ENCODE results near the gene RELL2. TPM values are rescaled to one million over a fixed set of nuclear protein-coding genes. Genes with fewer than 3 reads are reported as not detected.

RELL2 gene
- total RNA-seq, 1 donor from 2014 or later = 5.5 TPM

DNA sequence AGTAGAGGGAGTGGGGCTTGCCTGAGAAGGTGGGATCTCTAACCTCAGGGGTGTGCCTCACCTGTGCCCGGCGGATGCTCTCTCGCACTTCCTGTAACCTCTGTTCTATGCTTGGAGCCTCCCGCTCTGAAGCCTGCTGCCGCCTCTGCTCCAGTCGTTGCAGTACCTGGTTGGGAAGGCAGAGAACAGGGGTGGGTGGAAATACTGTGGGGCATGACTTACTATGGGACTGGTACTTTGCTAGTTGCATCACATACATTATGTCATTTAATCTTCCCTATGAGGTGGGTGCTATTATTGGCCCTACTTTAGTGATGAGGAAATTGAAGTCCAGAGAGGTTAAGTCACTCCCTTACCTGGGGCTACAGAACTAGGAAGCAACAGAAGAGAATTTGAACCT, 9.2 kb downstream of the RELL2 start:
- TF ChIP-seq, protein P1, sequence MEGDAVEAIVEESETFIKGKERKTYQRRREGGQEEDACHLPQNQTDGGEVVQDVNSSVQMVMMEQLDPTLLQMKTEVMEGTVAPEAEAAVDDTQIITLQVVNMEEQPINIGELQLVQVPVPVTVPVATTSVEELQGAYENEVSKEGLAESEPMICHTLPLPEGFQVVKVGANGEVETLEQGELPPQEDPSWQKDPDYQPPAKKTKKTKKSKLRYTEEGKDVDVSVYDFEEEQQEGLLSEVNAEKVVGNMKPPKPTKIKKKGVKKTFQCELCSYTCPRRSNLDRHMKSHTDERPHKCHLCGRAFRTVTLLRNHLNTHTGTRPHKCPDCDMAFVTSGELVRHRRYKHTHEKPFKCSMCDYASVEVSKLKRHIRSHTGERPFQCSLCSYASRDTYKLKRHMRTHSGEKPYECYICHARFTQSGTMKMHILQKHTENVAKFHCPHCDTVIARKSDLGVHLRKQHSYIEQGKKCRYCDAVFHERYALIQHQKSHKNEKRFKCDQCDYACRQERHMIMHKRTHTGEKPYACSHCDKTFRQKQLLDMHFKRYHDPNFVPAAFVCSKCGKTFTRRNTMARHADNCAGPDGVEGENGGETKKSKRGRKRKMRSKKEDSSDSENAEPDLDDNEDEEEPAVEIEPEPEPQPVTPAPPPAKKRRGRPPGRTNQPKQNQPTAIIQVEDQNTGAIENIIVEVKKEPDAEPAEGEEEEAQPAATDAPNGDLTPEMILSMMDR (IDR thresholded peaks at IDR 0.05) = no peak
- H3K36me3 ChIP-seq = peaks cover 56% of the 10 kb centered on the region
- ATAC-seq = no peak
- intact Hi-C loops (cut with DNase I) = no loop called here
- peaks cover 10% of the 10 kb centered on the region for H3K4me1 ChIP-seq
- no peak overlapping the region for H3K27ac ChIP-seq
- no peaks in the 10 kb centered on the region for H3K9me3 ChIP-seq
- H3K27me3 ChIP-seq (ENCODE audit: low read depth) = no peaks in the 10 kb centered on the region
- H3K4me3 ChIP-seq = no peak overlapping the region
- no peak for DNase-seq

DNA sequence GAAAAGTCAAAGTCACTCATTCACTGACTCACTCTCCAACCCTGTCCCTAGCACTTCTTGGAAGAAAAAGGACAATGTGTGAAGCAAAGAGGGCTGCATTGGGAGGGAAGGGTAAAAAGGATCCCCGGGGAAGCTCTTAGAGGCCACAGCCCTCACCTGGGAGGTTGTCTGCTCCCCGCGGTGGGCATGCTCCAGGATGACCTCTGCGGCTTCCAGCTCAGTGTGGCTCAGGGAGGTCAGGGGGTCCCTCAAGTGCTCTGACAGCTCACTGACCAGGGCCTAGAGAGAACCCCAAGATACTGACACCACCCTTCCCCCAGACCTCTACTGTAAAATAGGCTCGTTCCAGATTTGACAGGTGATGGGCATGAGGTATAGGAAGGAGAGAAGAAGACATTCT, 10.4 kb downstream of the RELL2 start:
- Histone ChIP-seq H3K4me3 (no peak overlapping the region), H3K27ac (no peak overlapping the region), H3K36me3 (peaks cover 49% of the 10 kb centered on the region), H3K27me3 (ENCODE audit: low read depth) (no peaks in the 10 kb centered on the region), H3K9me3 (no peaks in the 10 kb centered on the region), H3K4me1 (peaks cover 15% of the 10 kb centered on the region)
- intact Hi-C loops (cut with DNase I) = no loop called here
- TF ChIP-seq, protein P1 (IDR thresholded peaks at IDR 0.05) = no peak
- no peak for DNase-seq
- no peak for ATAC-seq

- H3K27me3 ChIP-seq (ENCODE audit: low read depth) = no peaks in the 10 kb centered on the region
- H3K4me3 ChIP-seq = no peak overlapping the region
- H3K9me3 ChIP-seq = no peaks in the 10 kb centered on the region
- TF ChIP-seq, protein P1 (IDR thresholded peaks at IDR 0.05) = no peak
- H3K36me3 ChIP-seq = peaks cover 43% of the 10 kb centered on the region
- ATAC-seq (no peak), DNase-seq (no peak)
- H3K4me1 ChIP-seq = peaks cover 15% of the 10 kb centered on the region
- intact Hi-C loops (cut with DNase I) = no loop called here
- no peak overlapping the region for H3K27ac ChIP-seq
Measured at GRCh38 chr5:141647851-141648250, 11.1 kb downstream of the RELL2 start.

DNA sequence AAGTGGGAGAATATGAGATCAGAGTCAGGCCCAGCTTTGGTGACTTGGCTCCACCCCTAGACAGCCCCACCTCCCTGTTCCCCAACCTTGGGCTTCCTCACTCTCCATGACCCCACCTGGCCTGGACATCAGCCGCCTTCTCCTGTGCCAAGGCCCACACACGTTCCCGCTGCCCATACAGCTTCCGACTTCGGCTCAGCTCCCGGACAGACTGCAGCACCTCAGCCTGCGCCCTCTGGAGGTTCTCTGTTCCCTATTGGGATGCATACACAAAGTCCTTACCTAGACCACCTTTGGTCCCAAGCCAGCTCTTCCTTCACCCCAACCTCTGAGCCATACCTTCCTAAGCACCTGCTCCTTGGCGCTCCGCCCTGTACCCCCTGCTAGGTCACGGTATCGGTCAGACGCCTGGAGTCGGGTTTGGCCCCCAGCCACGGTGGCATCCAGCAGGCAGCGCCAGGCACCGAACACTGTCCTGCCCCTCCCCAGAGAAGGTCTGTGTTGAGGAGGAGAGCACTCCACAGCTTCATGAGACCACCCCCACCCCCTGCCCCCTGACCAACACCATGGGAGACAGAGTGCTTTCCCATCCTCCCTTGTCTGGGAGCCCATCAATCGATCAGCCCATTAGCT, 12.4 kb downstream of the RELL2 start:
- Histone ChIP-seq H3K4me3 (no peak overlapping the region), H3K36me3 (peaks cover 39% of the 10 kb centered on the region), H3K27me3 (ENCODE audit: low read depth) (no peaks in the 10 kb centered on the region), H3K4me1 (peaks cover 15% of the 10 kb centered on the region), H3K9me3 (no peaks in the 10 kb centered on the region), H3K27ac (no peak overlapping the region)
- no peak for DNase-seq
- TF ChIP-seq, protein P1 (IDR thresholded peaks at IDR 0.05) = no peak
- no peak for ATAC-seq
- intact Hi-C loops (cut with DNase I) = no loop called here

DNA sequence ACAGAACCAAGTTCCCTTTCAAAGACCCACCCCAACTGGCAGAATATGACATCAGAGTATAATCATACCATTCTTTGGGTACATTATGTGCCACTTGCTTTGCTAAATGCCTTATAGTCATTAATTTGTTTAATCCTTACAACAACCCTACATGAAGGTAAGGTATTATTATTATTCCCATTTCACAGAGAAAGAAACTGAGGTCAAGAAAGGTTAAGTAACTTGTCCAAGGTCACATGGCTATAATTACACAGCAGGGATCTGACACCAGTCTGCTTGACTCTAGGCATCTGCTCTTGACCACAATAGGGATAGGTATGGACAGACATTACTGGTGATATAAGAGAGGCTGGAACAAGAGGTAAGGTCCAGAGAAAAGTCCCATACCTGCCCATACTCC, 13.2 kb downstream of the RELL2 start:
- H3K27ac ChIP-seq = no peak overlapping the region
- H3K36me3 ChIP-seq = peaks cover 38% of the 10 kb centered on the region
- peaks cover 15% of the 10 kb centered on the region for H3K4me1 ChIP-seq
- TF ChIP-seq, protein P1 (IDR thresholded peaks at IDR 0.05) = no peak
- ATAC-seq = no peak
- intact Hi-C loops (cut with DNase I) = no loop called here
- DNase-seq = no peak
- no peak overlapping the region for H3K4me3 ChIP-seq
- H3K27me3 ChIP-seq (ENCODE audit: low read depth) = no peaks in the 10 kb centered on the region
- no peaks in the 10 kb centered on the region for H3K9me3 ChIP-seq

Data from lower lobe of right lung (tissue), 2 donors.